ENCODE measurements around the gene CTNNB1.
"Not testable (repeated sequence)": the region's sequence is repeated elsewhere in the genome, so short reads cannot be mapped to it uniquely, and the experiment has no call there.

Gene CTNNB1

DNA sequence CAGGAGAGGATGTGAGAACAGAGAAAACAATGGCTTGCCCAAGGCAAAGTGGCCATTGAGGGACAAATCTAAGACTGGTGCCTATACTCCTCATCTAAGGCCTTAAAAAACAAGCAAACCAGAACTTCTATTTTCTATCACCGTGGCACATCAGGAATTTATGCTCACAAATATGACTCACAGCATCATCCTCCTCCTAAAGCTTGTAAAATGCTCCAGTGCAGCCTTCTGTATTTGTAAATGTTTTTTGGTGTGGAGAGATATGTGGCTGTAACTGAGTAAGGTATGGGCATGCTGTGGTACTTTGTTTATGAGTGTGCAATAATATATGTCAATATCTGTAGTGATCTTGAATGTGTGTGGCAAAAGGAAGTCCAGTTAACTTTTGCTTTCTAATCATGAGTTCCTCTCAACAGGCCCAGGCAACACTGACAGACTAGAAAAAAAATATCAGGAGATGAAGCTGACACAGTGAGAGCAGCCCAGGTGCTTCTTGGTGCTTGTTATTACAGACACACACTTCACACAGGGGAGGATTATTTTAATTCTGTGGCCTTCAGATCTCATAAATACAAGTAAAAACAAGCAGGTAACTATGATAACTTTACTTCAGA lies 60.3 kb downstream of the CTNNB1 start:
- DNase-seq = no peak

DNA sequence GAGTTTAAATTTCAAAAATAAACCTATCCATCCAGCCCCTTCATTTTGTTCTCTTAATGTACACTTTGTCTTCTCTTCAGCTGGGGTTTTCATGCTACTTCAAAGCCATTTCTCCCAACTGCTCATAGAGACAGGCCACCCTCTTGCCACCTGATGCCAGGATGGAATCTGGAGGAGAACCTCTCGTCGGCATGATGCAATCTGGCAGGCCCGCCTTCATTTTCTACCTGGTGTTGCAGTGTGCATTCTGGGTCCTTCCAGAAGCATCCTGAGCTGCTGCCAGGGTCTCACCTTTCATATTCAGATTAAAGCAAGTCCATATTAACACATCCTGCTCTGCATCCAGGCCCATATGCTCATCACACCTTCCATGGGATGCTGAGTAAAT lies 60.8 kb downstream of the CTNNB1 start:
- no peak for DNase-seq

GRCh38 chr3:41265011-41265545 lies 65.8 kb downstream of the CTNNB1 start:
- no peak for DNase-seq

DNA sequence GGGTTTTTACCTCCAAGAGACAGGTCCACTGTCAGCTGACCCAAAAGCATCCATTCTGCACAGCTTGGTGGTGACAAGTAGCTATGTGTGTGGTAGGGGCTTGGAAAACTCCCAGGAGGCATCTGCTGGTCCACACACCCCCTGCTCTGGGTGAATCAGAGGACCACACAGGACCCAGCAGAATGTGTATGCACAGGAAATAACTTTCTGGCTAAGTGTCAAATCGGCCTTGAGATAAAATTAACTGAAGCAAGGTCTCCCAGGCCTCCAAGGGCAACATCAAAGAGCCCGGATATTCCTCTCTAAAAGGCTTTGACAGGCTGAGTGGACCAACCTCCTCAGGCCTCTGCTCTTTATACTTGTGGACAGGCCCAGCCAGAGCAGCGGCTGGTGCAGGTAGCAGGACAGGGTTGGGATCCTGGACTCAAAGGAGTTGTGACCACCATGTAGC lies 66.5 kb downstream of the CTNNB1 start:
- no peak for DNase-seq

- no peak for DNase-seq
Observed at GRCh38 chr3:41267975-41268640, 68.8 kb downstream of the CTNNB1 start.

GRCh38 chr3:41272667-41273066 lies 73.4 kb downstream of the CTNNB1 start:
- DNase-seq = no peak

DNA sequence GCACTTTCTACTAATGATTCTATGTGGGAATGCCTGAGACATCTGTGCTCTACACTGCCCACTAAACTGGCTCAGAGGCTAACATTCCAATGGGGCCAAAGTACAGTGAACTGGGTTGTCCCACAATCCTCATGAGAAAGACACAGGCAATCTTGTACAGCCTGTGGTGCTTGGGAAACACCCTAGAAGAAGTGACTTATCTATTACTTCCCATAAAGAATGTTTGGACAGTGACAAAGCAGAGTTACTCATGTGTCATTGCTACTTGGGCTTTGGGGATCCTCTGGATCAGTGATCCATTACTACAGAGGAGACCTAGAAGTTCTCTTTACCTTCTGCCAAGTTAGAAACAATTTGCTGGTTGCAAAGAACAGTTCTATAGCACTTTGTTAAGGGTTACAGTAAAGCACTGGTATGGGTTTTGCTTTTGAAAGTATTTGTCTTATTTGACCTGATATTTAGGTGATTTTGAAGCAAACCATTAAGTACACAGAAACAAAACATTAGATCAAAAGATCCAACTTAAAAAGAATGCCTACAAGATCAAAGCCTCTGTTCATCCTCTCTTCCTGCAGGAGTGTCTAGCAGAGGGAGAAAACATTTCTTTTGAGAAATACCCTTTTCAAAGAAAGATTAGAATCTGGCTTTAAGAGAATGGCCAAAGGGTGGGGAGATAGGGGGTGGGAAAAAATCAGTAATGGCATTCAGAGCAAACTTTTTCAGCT lies 75.8 kb downstream of the CTNNB1 start:
- no peak for DNase-seq

GRCh38 chr3:41276191-41276590 lies 76.9 kb downstream of the CTNNB1 start:
- DNase-seq = no peak

GRCh38 chr3:41277790-41278465 lies 78.6 kb downstream of the CTNNB1 start:
- DNase-seq = no peak

GRCh38 chr3:41284934-41285333 lies 85.6 kb downstream of the CTNNB1 start:
- not testable (repeated sequence) for DNase-seq

- DNase-seq = no peak
Observed at GRCh38 chr3:41286305-41286704, 87.0 kb downstream of the CTNNB1 start.

DNA sequence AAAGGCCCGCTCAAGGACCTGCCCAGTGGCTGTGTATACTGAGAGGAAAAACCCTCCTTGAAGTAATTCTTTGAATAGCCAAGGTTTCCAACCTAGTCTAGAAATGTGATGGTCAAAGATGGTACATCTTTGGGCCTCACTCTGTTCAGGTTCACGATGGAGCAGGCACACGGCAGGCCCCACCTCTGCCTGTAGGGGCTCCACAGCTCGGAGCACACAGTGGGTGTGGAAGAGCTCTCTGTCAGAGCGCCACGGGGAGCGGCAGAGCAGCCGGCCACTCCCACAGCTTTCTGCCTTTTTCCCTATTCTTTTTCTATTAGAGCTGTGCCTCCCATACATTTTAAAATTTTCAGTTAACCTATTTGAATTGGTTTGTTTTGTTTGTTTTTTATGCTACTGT lies 89.5 kb downstream of the CTNNB1 start:
- no peak for DNase-seq

All from stimulated activated CD4-positive, alpha-beta T cell treated with anti-CD3 and anti-CD28 coated beads, Interleukin-4, amount 100 ng/mL, for 1 hour (primary cell).